HG02981 (cell line): ENCODE data around the gene CRK.
"Not testable (repeated sequence)": the region's sequence is repeated elsewhere in the genome, so short reads cannot be mapped to it uniquely, and the experiment has no call there.

Source experiments
- ATAC-seq: cut with Tn5 transposase; IDR thresholded peaks from one replicate; pipeline ENCODE4 v1.9.1; 2021; ENCODE audit warnings: mild to moderate bottlenecking, moderate library complexity; ENCODE audit not compliant: unreplicated experiment

CRK gene

GRCh38 chr17:1434150-1434549 is 21.9 kb downstream of the CRK start:
- no peak for ATAC-seq

GRCh38 chr17:1431631-1432104 is 24.4 kb downstream of the CRK start:
- no peak for ATAC-seq

- ATAC-seq = no peak
Measured at GRCh38 chr17:1423456-1424135, 32.4 kb downstream of the CRK start.

- no peak for ATAC-seq
Measured at GRCh38 chr17:1422885-1423284, 33.1 kb downstream of the CRK start.

GRCh38 chr17:1421470-1421869 is 34.6 kb downstream of the CRK start:
- ATAC-seq = no peak

GRCh38 chr17:1420981-1421380 is 35.1 kb downstream of the CRK start:
- ATAC-seq = no peak

GRCh38 chr17:1420163-1420562 is 35.9 kb downstream of the CRK start:
- ATAC-seq = no peak

- ATAC-seq = not testable (repeated sequence)
Measured at GRCh38 chr17:1418476-1418875, 37.6 kb downstream of the CRK start.

GRCh38 chr17:1416414-1416813 is 39.6 kb downstream of the CRK start:
- no peak for ATAC-seq

- no peak for ATAC-seq
Measured at GRCh38 chr17:1414634-1415033, 41.4 kb downstream of the CRK start.

- no peak for ATAC-seq
Measured at GRCh38 chr17:1414001-1414574, 41.9 kb downstream of the CRK start.

- ATAC-seq = no peak
Measured at GRCh38 chr17:1413281-1413791, 42.7 kb downstream of the CRK start.

- ATAC-seq = no peak
Measured at GRCh38 chr17:1412185-1413110, 43.6 kb downstream of the CRK start.

GRCh38 chr17:1402262-1402586 is 53.8 kb downstream of the CRK start:
- ATAC-seq = no peak

- peak; percentile 92 for ATAC-seq
Measured at GRCh38 chr17:1399679-1400512, 56.1 kb downstream of the CRK start, which contains the start of gene YWHAE. Gene YWHAE (minus strand): TSS chr17:1400222. CDS start chr17:1400110, 112 bp downstream.

GRCh38 chr17:1398931-1399678 is 56.9 kb downstream of the CRK start:
- peak; percentile 14 for ATAC-seq

- ATAC-seq = no peak
Measured at GRCh38 chr17:1398028-1398427, 58.0 kb downstream of the CRK start.

- not testable (repeated sequence) for ATAC-seq
Measured at GRCh38 chr17:1395876-1396665, 60.0 kb downstream of the CRK start.

- no peak for ATAC-seq
Measured at GRCh38 chr17:1391577-1391976, 64.5 kb downstream of the CRK start.
